H9 (cell line): ENCODE data around the gene MAD1L1. TPM values are rescaled to one million over a fixed set of nuclear protein-coding genes. Genes with fewer than 3 reads are reported as not detected.
A peak's percentile ranks its signal among the peaks of the same experiment; 100 is the strongest.

Source experiments
- DNase-seq: peaks from one replicate; pipeline ENCODE4 v3.0.0-alpha.2; 2017
- H2AFZ ChIP-seq: one replicate; pipeline ENCODE4 v1.6.1; 2013; ENCODE audit warnings: mild to moderate bottlenecking, low read length, control low read depth, moderate library complexity
- H2AK5ac ChIP-seq: 2 replicates; pipeline ENCODE4 v1.6.1; 2013; ENCODE audit warnings: low read length, control low read depth, mixed read lengths; ENCODE audit not compliant: insufficient read length
- H2BK120ac ChIP-seq: one replicate; pipeline ENCODE4 v1.6.1; 2013; ENCODE audit warnings: low read depth, mild to moderate bottlenecking, low read length, control low read depth, inconsistent platforms; ENCODE audit not compliant: poor library complexity, severe bottlenecking
- H2BK12ac ChIP-seq: 2 replicates; pipeline ENCODE4 v1.6.1; 2013; ENCODE audit warnings: low read length, control low read depth, mixed read lengths, low read depth; ENCODE audit not compliant: insufficient read length
- H2BK15ac ChIP-seq: 2 replicates; pipeline ENCODE4 v1.6.1; 2013; ENCODE audit warnings: low read depth, low read length, control low read depth
- H2BK20ac ChIP-seq: one replicate; pipeline ENCODE4 v1.6.1; 2013; ENCODE audit warnings: low read depth, mild to moderate bottlenecking, low read length, control low read depth, inconsistent platforms; ENCODE audit not compliant: poor library complexity, severe bottlenecking
- H2BK5ac ChIP-seq: 2 replicates; pipeline ENCODE4 v1.6.1; 2013; ENCODE audit warnings: low read length, control low read depth, mixed read lengths; ENCODE audit not compliant: insufficient read length
- H3K14ac ChIP-seq: 2 replicates; pipeline ENCODE4 v1.6.1; 2013; ENCODE audit warnings: low read length, control low read depth; ENCODE audit not compliant: insufficient read depth
- H3K18ac ChIP-seq: 2 replicates; pipeline ENCODE4 v1.6.1; 2013; ENCODE audit warnings: low read depth, mild to moderate bottlenecking, mixed read lengths, low read length, control low read depth; ENCODE audit not compliant: insufficient read length
- H3K23ac ChIP-seq: 2 replicates; pipeline ENCODE4 v1.6.1; 2013; ENCODE audit warnings: low read length, control low read depth, mixed read lengths, low read depth; ENCODE audit not compliant: insufficient read length
- H3K23me2 ChIP-seq: 2 replicates; pipeline ENCODE4 v1.6.1; 2013; ENCODE audit warnings: low read depth, mild to moderate bottlenecking, mixed read lengths, low read length, control low read depth; ENCODE audit not compliant: insufficient read length, poor library complexity, severe bottlenecking
- H3K27ac ChIP-seq: 2 replicates; pipeline ENCODE4 v1.5.1; 2013; ENCODE audit warnings: low read length, control low read depth, mixed read lengths, low read depth; ENCODE audit not compliant: insufficient read length
- H3K27me3 ChIP-seq: 2 replicates; pipeline ENCODE4 v1.6.1; 2013; ENCODE audit warnings: low read length, control low read depth, inconsistent platforms; ENCODE audit not compliant: insufficient read depth
- H3K4ac ChIP-seq: 2 replicates; pipeline ENCODE4 v1.6.1; 2013; ENCODE audit warnings: low read depth, mild to moderate bottlenecking, control low read depth, inconsistent platforms, low read length, moderate library complexity
- H3K4me1 ChIP-seq: 2 replicates; pipeline ENCODE4 v1.6.1; 2013; ENCODE audit warnings: low read length, control low read depth, inconsistent platforms; ENCODE audit not compliant: insufficient read depth
- H3K4me2 ChIP-seq: 2 replicates; pipeline ENCODE4 v1.6.1; 2013; ENCODE audit warnings: low read length, control low read depth, mixed read lengths; ENCODE audit not compliant: insufficient read length, insufficient read depth
- H3K56ac ChIP-seq: 2 replicates; pipeline ENCODE4 v1.6.1; 2013; ENCODE audit warnings: low read depth, mild to moderate bottlenecking, mixed read lengths, low read length, control low read depth; ENCODE audit not compliant: insufficient read length
- H3K79me1 ChIP-seq: 2 replicates; pipeline ENCODE4 v1.6.1; 2013; ENCODE audit warnings: low read depth, mild to moderate bottlenecking, moderate library complexity, low read length, control low read depth, inconsistent platforms; ENCODE audit not compliant: insufficient read depth, poor library complexity, severe bottlenecking
- H3K79me2 ChIP-seq: 2 replicates; pipeline ENCODE4 v1.6.1; 2013; ENCODE audit warnings: low read length, control low read depth, inconsistent platforms; ENCODE audit not compliant: insufficient read depth
- H3K9ac ChIP-seq: 2 replicates; pipeline ENCODE4 v1.6.1; 2013; ENCODE audit warnings: low read length, control low read depth, mixed read lengths; ENCODE audit not compliant: insufficient read length; ENCODE audit errors: extremely low read depth
- H3K9me3 ChIP-seq: one replicate; pipeline ENCODE4 v1.6.1; 2013; ENCODE audit warnings: low read depth, low read length, inconsistent platforms; ENCODE audit not compliant: control insufficient read depth
- H3T11ph ChIP-seq: one replicate; pipeline ENCODE4 v1.6.1; 2013; ENCODE audit warnings: mild to moderate bottlenecking, low read length, control low read depth, inconsistent platforms
- H4K20me1 ChIP-seq: one replicate; pipeline ENCODE4 v1.6.1; 2013; ENCODE audit not compliant: control insufficient read depth, insufficient read length, insufficient read depth
- H4K5ac ChIP-seq: 2 replicates; pipeline ENCODE4 v1.6.1; 2013; ENCODE audit warnings: low read depth, mild to moderate bottlenecking, mixed read lengths, low read length, control low read depth; ENCODE audit not compliant: insufficient read length
- H4K8ac ChIP-seq: replicated peaks from 2 replicates; pipeline ENCODE4 v1.6.1; 2013; ENCODE audit warnings: low read length, control low read depth, mixed read lengths, low read depth; ENCODE audit not compliant: insufficient read length
- H4K91ac ChIP-seq: 2 replicates; pipeline ENCODE4 v1.6.1; 2013; ENCODE audit warnings: low read depth, mild to moderate bottlenecking, moderate library complexity, mixed read lengths, low read length, control low read depth; ENCODE audit not compliant: insufficient read length
- H3K27ac Mint-ChIP-seq, 3 experiments: 2 replicates in 2 of 3; 3 replicates in 1 of 3; pipeline ENCODE4 v1.8.0; 2020 to 2021; ENCODE audit warnings: mixed read lengths in 3 of 3, mild to moderate bottlenecking in 1 of 3, moderate library complexity in 1 of 3
- H3K27me3 Mint-ChIP-seq: 2 replicates; pipeline ENCODE4 v1.8.0; 2021; ENCODE audit warnings: low read depth, mild to moderate bottlenecking, moderate library complexity, mixed read lengths
- H3K36me3 Mint-ChIP-seq, 3 experiments: 2 replicates in 2 of 3; 3 replicates in 1 of 3; pipeline ENCODE4 v1.8.0; 2020 to 2021; ENCODE audit warnings: low read depth in 3 of 3, mixed read lengths in 3 of 3; ENCODE audit not compliant: insufficient read depth in 1 of 3
- H3K4me1 Mint-ChIP-seq, 2 experiments: 2 replicates each; pipeline ENCODE4 v1.8.0; 2020; ENCODE audit warnings: mixed read lengths in 2 of 2
- H3K4me3 Mint-ChIP-seq, 2 experiments: 2 replicates in 1 of 2; 3 replicates in 1 of 2; pipeline ENCODE4 v1.8.0; 2020 to 2021; ENCODE audit warnings: mild to moderate bottlenecking in 2 of 2, mixed read lengths in 2 of 2, moderate library complexity in 1 of 2
- H3K9me3 Mint-ChIP-seq, 2 experiments: 2 replicates in 1 of 2; 3 replicates in 1 of 2; pipeline ENCODE4 v1.8.0; 2020; ENCODE audit warnings: mild to moderate bottlenecking in 2 of 2, mixed read lengths in 2 of 2, moderate library complexity in 1 of 2
- WGBS: extraction: QIAGEN DNeasy Blood & Tissue Kit; methylation state at CpG from one replicate; pipeline ENCODE4 v1.1.7; 2013; ENCODE audit warnings: missing lambda C conversion rate, low lambda C conversion rate, mixed read lengths; ENCODE audit not compliant: insufficient read length; ENCODE audit errors: extremely low coverage; 5-methylcytosine and 5-hydroxymethylcytosine counted together
- total RNA-seq: library from RNA; stranded (reverse); gene quantifications from 2 replicates; pipeline ENCODE4 v1.2.1, GENCODE V29; 2021
- TF ChIP-seq, protein P1 (sequence below): fragments of 200-600 bp; sonication (generic); conservative IDR thresholded peaks from 3 replicates; pipeline ENCODE4 v1.8.0; 2021; ENCODE audit warnings: antibody characterized with exemption, mild to moderate bottlenecking

MAD1L1 gene
- total RNA-seq, 1 experiment from 2014 or later = 39.0 TPM

DNA sequence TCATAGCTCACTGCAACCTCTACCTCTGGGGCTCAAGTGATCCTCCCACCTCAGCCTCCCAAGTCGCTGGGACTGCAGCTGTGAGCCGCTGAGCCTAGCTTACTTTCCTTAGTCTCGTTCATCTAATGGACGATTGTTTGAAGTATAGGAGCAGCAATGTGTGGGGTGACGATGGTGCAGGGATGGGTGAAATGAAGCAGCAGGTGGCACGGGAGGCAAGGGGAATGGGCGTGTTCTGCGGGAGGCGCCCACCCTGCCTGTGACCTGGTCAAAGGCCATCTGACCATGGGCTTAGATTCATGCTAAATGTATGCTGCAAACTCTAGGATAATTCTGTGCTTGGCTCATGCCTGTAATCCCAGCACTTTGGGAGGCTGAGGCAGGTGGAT, 210.7 kb downstream of the MAD1L1 start:
- H3K27ac Mint-ChIP-seq = peak overlapping the region in 1 of 3 experiments; percentile 52; a peak in 1 of 7 replicates
- no peak overlapping the region for H3K4me3 Mint-ChIP-seq
- Histone ChIP-seq H2BK5ac (no peak overlapping the region), H2BK15ac (no peak overlapping the region), H3T11ph (no peak overlapping the region), H3K4me2 (no peak overlapping the region), H3K23me2 (no peaks in the 10 kb centered on the region), H3K9ac (no peak overlapping the region), H3K79me2 (no peaks in the 10 kb centered on the region; the same call in 1 of the 2 replicates), H3K56ac (no peak overlapping the region), H3K9me3 (no peaks in the 10 kb centered on the region), H2BK12ac (no peak overlapping the region), H3K23ac (no peak overlapping the region), H2BK120ac (no peak overlapping the region), H2BK20ac (no peak overlapping the region), H3K4ac (no peak overlapping the region), H3K27me3 (no peaks in the 10 kb centered on the region), H2AFZ (no peak overlapping the region), H2AK5ac (no peak overlapping the region), H3K4me1 (no peaks in the 10 kb centered on the region), H3K18ac (no peak overlapping the region), H3K27ac (no peak overlapping the region), H4K5ac (no peak overlapping the region), H4K20me1 (no peaks in the 10 kb centered on the region), H3K14ac (no peak overlapping the region), H4K91ac (no peak overlapping the region), H3K79me1 (no peaks in the 10 kb centered on the region), H4K8ac (no peak overlapping the region)
- H3K36me3 Mint-ChIP-seq = peaks cover 6 to 23% (median 9%) of the 10 kb centered on the region in 3 experiments; a peak in 6 of 7 replicates
- peaks cover 5 to 11% of the 10 kb centered on the region in 2 experiments; a peak in 3 of 4 replicates for H3K4me1 Mint-ChIP-seq
- peaks cover 20% of the 10 kb centered on the region in 2 experiments for H3K9me3 Mint-ChIP-seq
- WGBS = no CpG with 5 or more reads among the region's 9 CpGs
- TF ChIP-seq, protein P1, sequence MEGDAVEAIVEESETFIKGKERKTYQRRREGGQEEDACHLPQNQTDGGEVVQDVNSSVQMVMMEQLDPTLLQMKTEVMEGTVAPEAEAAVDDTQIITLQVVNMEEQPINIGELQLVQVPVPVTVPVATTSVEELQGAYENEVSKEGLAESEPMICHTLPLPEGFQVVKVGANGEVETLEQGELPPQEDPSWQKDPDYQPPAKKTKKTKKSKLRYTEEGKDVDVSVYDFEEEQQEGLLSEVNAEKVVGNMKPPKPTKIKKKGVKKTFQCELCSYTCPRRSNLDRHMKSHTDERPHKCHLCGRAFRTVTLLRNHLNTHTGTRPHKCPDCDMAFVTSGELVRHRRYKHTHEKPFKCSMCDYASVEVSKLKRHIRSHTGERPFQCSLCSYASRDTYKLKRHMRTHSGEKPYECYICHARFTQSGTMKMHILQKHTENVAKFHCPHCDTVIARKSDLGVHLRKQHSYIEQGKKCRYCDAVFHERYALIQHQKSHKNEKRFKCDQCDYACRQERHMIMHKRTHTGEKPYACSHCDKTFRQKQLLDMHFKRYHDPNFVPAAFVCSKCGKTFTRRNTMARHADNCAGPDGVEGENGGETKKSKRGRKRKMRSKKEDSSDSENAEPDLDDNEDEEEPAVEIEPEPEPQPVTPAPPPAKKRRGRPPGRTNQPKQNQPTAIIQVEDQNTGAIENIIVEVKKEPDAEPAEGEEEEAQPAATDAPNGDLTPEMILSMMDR = no peak
- DNase-seq = no peak
- no peaks in the 10 kb centered on the region; the same call in 1 of the 2 replicates for H3K27me3 Mint-ChIP-seq
